Trophoblast cell (in vitro differentiated cells and primary cell): ENCODE data around the gene TRIM47.

Experiments used
- DNase-seq, 2 donors: peaks; one replicate each; pipeline ENCODE4 v3.0.0-alpha.2; 2016
- H2AFZ ChIP-seq: 2 replicates; pipeline ENCODE4 v1.6.1; 2013; ENCODE audit warnings: low read length, moderate library complexity, mild to moderate bottlenecking; ENCODE audit not compliant: insufficient read depth, poor library complexity
- H2AK5ac ChIP-seq: 2 replicates; pipeline ENCODE4 v1.6.1; 2013; ENCODE audit warnings: mild to moderate bottlenecking, low read length
- H2BK120ac ChIP-seq: 2 replicates; pipeline ENCODE4 v1.6.1; 2013; ENCODE audit warnings: low read length, mild to moderate bottlenecking, moderate library complexity; ENCODE audit not compliant: insufficient read depth, poor library complexity
- H2BK12ac ChIP-seq: 2 replicates; pipeline ENCODE4 v1.6.1; 2013; ENCODE audit warnings: mild to moderate bottlenecking, low read length, moderate library complexity
- H2BK5ac ChIP-seq: 2 replicates; pipeline ENCODE4 v1.6.1; 2013; ENCODE audit warnings: low read length, low read depth, moderate library complexity, mild to moderate bottlenecking; ENCODE audit not compliant: poor library complexity
- H3K14ac ChIP-seq: 2 replicates; pipeline ENCODE4 v1.6.1; 2013; ENCODE audit warnings: mild to moderate bottlenecking, low read length
- H3K18ac ChIP-seq: 2 replicates; pipeline ENCODE4 v1.6.1; 2013; ENCODE audit warnings: mild to moderate bottlenecking, low read length
- H3K23ac ChIP-seq: 2 replicates; pipeline ENCODE4 v1.6.1; 2013; ENCODE audit warnings: low read length
- H3K27ac ChIP-seq: 2 replicates; pipeline ENCODE4 v1.5.1; 2013; ENCODE audit warnings: low read depth, mild to moderate bottlenecking, inconsistent platforms, low read length, moderate library complexity
- H3K27me3 ChIP-seq: 2 replicates; pipeline ENCODE4 v1.6.1; 2013; ENCODE audit warnings: inconsistent platforms, mild to moderate bottlenecking, low read length, moderate library complexity; ENCODE audit not compliant: insufficient read depth
- H3K36me3 ChIP-seq, 2 experiments: 1 replicate in 1 of 2; 2 replicates in 1 of 2; pipeline ENCODE4 v1.6.1; 2013; ENCODE audit warnings: low read length in 2 of 2, mild to moderate bottlenecking in 2 of 2, moderate library complexity in 1 of 2; ENCODE audit not compliant: insufficient read depth in 2 of 2, control insufficient read depth in 1 of 2
- H3K4ac ChIP-seq: 2 replicates; pipeline ENCODE4 v1.6.1; 2013; ENCODE audit warnings: low read depth, mild to moderate bottlenecking, low read length, moderate library complexity
- H3K4me1 ChIP-seq, 2 experiments: 1 replicate in 1 of 2; 2 replicates in 1 of 2; pipeline ENCODE4 v1.6.1; 2013; ENCODE audit warnings: low read length in 2 of 2, mild to moderate bottlenecking in 2 of 2, moderate library complexity in 1 of 2; ENCODE audit not compliant: insufficient read depth in 2 of 2, control insufficient read depth in 1 of 2
- H3K4me2 ChIP-seq: 2 replicates; pipeline ENCODE4 v1.6.1; 2013; ENCODE audit warnings: inconsistent platforms, mild to moderate bottlenecking, low read length, moderate library complexity
- H3K4me3 ChIP-seq: 2 replicates; pipeline ENCODE4 v1.5.1; 2013; ENCODE audit warnings: mild to moderate bottlenecking, low read depth, low read length, inconsistent platforms
- H3K79me1 ChIP-seq: one replicate; pipeline ENCODE4 v1.6.1; 2013; ENCODE audit warnings: low read length
- H3K79me2 ChIP-seq: 2 replicates; pipeline ENCODE4 v1.6.1; 2013; ENCODE audit warnings: low read length, mild to moderate bottlenecking; ENCODE audit not compliant: control insufficient read depth, insufficient read depth, poor library complexity
- H3K9ac ChIP-seq: 2 replicates; pipeline ENCODE4 v1.6.1; 2013; ENCODE audit warnings: mild to moderate bottlenecking, low read length
- H3K9me3 ChIP-seq: 2 replicates; pipeline ENCODE4 v1.6.1; 2013; ENCODE audit warnings: low read depth, mild to moderate bottlenecking, control low read depth, inconsistent platforms, low read length; ENCODE audit not compliant: insufficient read depth
- H4K12ac ChIP-seq: 2 replicates; pipeline ENCODE4 v1.6.1; 2013; ENCODE audit warnings: low read depth, mild to moderate bottlenecking, low read length, moderate library complexity
- H4K8ac ChIP-seq: 2 replicates; pipeline ENCODE4 v1.6.1; 2013; ENCODE audit warnings: low read depth, mild to moderate bottlenecking, low read length, moderate library complexity
- H4K91ac ChIP-seq: one replicate; pipeline ENCODE4 v1.6.1; 2013; ENCODE audit warnings: low read depth, mild to moderate bottlenecking, low read length, moderate library complexity
- WGBS: extraction: QIAGEN DNeasy Blood & Tissue Kit; methylation state at CpG from one replicate; pipeline ENCODE4 v1.1.7; 2013; ENCODE audit warnings: missing lambda C conversion rate; ENCODE audit not compliant: insufficient read length, insufficient coverage; ENCODE audit errors: extremely low coverage; 5-methylcytosine and 5-hydroxymethylcytosine counted together

The TRIM47 gene

GRCh38 chr17:75825748-75826370 lies 52.5 kb downstream of the TRIM47 start:
- WGBS, result no CpG with 5 or more reads among the region's 12 CpGs
- H4K91ac ChIP-seq, result no peak overlapping the region

DNA sequence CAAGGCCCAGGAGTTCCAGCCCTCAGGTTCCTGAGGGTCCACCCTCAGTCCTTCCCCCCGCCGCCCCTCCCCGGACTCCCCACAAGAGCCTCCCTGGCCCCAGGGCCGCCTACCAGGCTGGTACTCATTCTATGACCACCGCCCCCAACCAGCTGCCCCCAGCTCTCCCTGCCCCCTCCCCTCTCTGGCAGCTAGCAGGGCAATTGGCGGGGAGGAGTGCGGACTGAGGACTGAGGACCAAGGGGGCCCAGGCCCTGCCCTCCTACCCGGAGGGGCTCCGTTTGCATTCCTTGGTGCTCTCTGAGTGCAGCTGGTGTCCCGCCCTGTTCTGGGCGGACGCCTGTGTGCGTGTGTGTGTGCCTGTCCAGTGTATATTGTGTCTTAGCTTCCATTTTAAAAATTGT lies 53.2 kb downstream of the TRIM47 start:
- H3K36me3 ChIP-seq, result peaks cover 49 to 55% of the 10 kb centered on the region in 2 experiments
- no peak overlapping the region for H2AK5ac ChIP-seq
- H4K8ac ChIP-seq, result no peak overlapping the region
- H3K14ac ChIP-seq, result no peak overlapping the region
- H3K9ac ChIP-seq, result no peak overlapping the region
- H3K23ac ChIP-seq, result no peak overlapping the region
- no peak overlapping the region for H4K91ac ChIP-seq
- no peak overlapping the region for H2BK12ac ChIP-seq
- H2BK5ac ChIP-seq, result no peak overlapping the region
- no peak overlapping the region for H3K4me3 ChIP-seq
- H3K4me2 ChIP-seq, result no peak overlapping the region
- peaks cover 2% of the 10 kb centered on the region for H3K79me1 ChIP-seq
- no peak overlapping the region for H2AFZ ChIP-seq
- no peak overlapping the region for H3K27ac ChIP-seq
- no peaks in the 10 kb centered on the region for H3K27me3 ChIP-seq
- DNase-seq, result no peak
- no peak overlapping the region for H3K4ac ChIP-seq
- H3K18ac ChIP-seq, result no peak overlapping the region
- no peaks in the 10 kb centered on the region for H3K9me3 ChIP-seq
- H4K12ac ChIP-seq, result no peak overlapping the region
- no peaks in the 10 kb centered on the region for H3K79me2 ChIP-seq
- no CpG with 5 or more reads among the region's 13 CpGs for WGBS
- H2BK120ac ChIP-seq, result no peak overlapping the region
- H3K4me1 ChIP-seq, result peaks cover 8 to 10% of the 10 kb centered on the region in 2 experiments

More at GRCh38 chr17:75825748-75826370, 52.5 kb downstream of the TRIM47 start:
- H2AK5ac ChIP-seq, result no peak overlapping the region
- H3K79me1 ChIP-seq, result peaks cover 2% of the 10 kb centered on the region
- no peak overlapping the region for H3K9ac ChIP-seq
- H3K4me3 ChIP-seq, result no peak overlapping the region
- peaks cover 43 to 48% of the 10 kb centered on the region in 2 experiments for H3K36me3 ChIP-seq
- H2BK120ac ChIP-seq, result no peak overlapping the region
- DNase-seq, result no peak
- H3K4me2 ChIP-seq, result no peak overlapping the region
- no peak overlapping the region for H3K4ac ChIP-seq
- H3K18ac ChIP-seq, result no peak overlapping the region
- H3K27ac ChIP-seq, result no peak overlapping the region
- H4K12ac ChIP-seq, result no peak overlapping the region
- no peak overlapping the region for H3K23ac ChIP-seq
- no peak overlapping the region for H2BK5ac ChIP-seq
- no peaks in the 10 kb centered on the region for H3K27me3 ChIP-seq
- no peak overlapping the region for H2BK12ac ChIP-seq
- H3K9me3 ChIP-seq, result no peaks in the 10 kb centered on the region
- no peak overlapping the region for H3K14ac ChIP-seq
- peaks cover 8 to 10% of the 10 kb centered on the region in 2 experiments for H3K4me1 ChIP-seq
- H4K8ac ChIP-seq, result no peak overlapping the region
- H2AFZ ChIP-seq, result no peak overlapping the region
- H3K79me2 ChIP-seq, result no peaks in the 10 kb centered on the region

DNA sequence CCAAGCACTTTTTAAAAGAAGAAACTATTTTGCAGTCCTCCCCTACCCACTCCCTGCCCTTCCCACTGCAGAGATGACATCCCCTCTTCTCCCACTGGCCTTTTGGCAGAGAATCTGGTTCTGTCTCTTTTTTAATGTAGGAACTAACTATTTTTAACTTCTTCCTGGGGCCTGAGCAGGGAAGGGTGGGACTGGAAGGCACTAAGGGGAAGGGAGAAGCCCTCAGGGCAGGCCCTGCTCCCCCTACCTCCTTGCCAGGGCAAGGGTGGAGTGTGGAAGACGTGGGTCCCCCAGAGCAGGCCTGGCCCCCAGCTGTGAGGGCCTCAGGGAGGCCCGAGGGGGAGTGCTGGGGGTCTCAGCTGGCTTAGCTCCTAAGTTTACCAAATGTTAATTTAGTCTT lies 53.7 kb downstream of the TRIM47 start:
- H2AFZ ChIP-seq, result no peak overlapping the region
- H3K4me3 ChIP-seq, result no peak overlapping the region
- no peaks in the 10 kb centered on the region for H3K79me2 ChIP-seq
- H4K8ac ChIP-seq, result no peak overlapping the region
- H3K9me3 ChIP-seq, result no peaks in the 10 kb centered on the region
- H3K79me1 ChIP-seq, result peaks cover 2% of the 10 kb centered on the region
- no peak overlapping the region for H2BK120ac ChIP-seq
- H3K23ac ChIP-seq, result no peak overlapping the region
- DNase-seq, result no peak
- no peak overlapping the region for H4K12ac ChIP-seq
- H4K91ac ChIP-seq, result no peak overlapping the region
- no peak overlapping the region for H3K18ac ChIP-seq
- H3K14ac ChIP-seq, result no peak overlapping the region
- H2AK5ac ChIP-seq, result no peak overlapping the region
- H3K4me1 ChIP-seq, result peaks cover 8 to 10% of the 10 kb centered on the region in 2 experiments
- no peak overlapping the region for H3K4ac ChIP-seq
- H3K9ac ChIP-seq, result no peak overlapping the region
- peaks cover 54 to 60% of the 10 kb centered on the region in 2 experiments for H3K36me3 ChIP-seq
- H3K4me2 ChIP-seq, result no peak overlapping the region
- no CpG with 5 or more reads among the region's 2 CpGs for WGBS
- H3K27me3 ChIP-seq, result no peaks in the 10 kb centered on the region
- H2BK12ac ChIP-seq, result no peak overlapping the region
- no peak overlapping the region for H2BK5ac ChIP-seq
- H3K27ac ChIP-seq, result no peak overlapping the region
